ENCODE data around the gene RPL31.

DNA sequence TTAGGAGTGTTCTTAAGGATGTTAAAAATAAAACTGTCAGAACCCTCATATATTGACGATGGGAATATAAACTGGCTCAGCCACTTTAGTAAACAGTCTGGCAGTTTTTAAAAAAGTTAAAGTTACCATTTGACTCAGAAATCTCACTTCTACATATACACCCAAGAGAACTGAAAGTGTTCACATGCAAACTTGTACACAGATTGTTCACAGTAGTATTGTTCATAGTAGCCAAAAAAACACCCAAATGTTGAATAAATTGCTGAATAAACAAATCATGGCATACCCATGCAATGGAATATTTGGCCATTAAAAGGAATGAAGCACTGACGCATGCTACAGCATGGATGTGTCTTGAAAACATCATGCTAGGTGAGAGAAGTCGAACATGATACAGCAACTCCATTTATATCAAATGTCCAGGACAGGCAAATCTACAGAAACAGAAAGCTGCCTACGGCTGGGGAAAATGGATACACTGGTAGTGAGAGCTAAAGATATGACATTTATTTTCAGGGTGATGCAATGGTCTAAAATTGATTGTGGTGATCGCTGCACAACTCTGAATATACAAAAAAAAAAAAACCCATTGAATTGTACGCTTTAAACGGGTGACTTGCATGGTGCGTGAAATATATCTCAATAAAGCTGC, 10.1 kb downstream of the RPL31 start:
- TF ChIP-seq EZH2 (IDR thresholded peaks at IDR 0.05; ENCODE audit: insufficient read depth, low read length): no peak
- TF ChIP-seq CTCF (IDR thresholded peaks at IDR 0.05; ENCODE audit: insufficient read depth, low read depth, low read length): no peak
